Breast epithelium (tissue), 3 donors: ENCODE results near the gene UPP1.

Experiments
- POLR2A ChIP-seq: fragments of 450-650 bp; IDR thresholded peaks from one replicate; pipeline ENCODE4 v1.6.1; 2016; ENCODE audit warnings: antibody characterized with exemption, mild to moderate bottlenecking, moderate library complexity
- POLR2AphosphoS5 ChIP-seq, 3 donors: sonication (generic); formaldehyde crosslinking; IDR thresholded peaks; one replicate each; pipeline ENCODE4 v1.6.1; 2017; ENCODE audit warnings: antibody characterized with exemption in 3 of 3
- TF ChIP-seq, protein P1 (sequence below), 3 donors: fragments of 450-650 bp; IDR thresholded peaks; one replicate each; pipeline ENCODE4 v1.5.1; 2016 to 2017; ENCODE audit warnings: antibody characterized with exemption in 3 of 3, mild to moderate bottlenecking in 3 of 3, moderate library complexity in 3 of 3

DNA sequence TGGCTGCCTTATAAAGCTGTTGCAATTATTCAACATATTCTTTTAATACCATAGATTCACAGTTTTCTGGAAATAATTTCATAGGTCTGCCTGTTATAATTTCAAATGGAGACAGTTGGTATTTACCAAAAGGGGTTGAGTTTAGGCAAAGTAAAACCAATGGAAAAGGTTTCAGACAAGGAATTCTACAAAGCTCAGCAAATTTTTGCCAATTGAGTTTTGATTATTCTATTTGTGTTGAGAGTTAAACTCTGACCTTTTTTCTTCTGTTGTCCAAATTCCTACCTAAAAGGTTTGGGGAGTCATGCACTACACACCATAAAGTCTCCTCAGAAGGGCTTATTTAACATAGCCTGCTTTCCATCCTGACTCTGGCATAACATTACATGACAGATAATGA, 43.7 kb downstream of the UPP1 start:
- TF ChIP-seq, protein P1, sequence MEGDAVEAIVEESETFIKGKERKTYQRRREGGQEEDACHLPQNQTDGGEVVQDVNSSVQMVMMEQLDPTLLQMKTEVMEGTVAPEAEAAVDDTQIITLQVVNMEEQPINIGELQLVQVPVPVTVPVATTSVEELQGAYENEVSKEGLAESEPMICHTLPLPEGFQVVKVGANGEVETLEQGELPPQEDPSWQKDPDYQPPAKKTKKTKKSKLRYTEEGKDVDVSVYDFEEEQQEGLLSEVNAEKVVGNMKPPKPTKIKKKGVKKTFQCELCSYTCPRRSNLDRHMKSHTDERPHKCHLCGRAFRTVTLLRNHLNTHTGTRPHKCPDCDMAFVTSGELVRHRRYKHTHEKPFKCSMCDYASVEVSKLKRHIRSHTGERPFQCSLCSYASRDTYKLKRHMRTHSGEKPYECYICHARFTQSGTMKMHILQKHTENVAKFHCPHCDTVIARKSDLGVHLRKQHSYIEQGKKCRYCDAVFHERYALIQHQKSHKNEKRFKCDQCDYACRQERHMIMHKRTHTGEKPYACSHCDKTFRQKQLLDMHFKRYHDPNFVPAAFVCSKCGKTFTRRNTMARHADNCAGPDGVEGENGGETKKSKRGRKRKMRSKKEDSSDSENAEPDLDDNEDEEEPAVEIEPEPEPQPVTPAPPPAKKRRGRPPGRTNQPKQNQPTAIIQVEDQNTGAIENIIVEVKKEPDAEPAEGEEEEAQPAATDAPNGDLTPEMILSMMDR (IDR thresholded peaks at IDR 0.05) = no peak
- TF ChIP-seq POLR2A (no peak), POLR2AphosphoS5 (IDR thresholded peaks at IDR 0.05) (no peak)
